Heart right ventricle (tissue), 16 donors: ENCODE results near the gene PPP6C. TPM values are rescaled to one million over a fixed set of nuclear protein-coding genes. Genes with fewer than 3 reads are reported as not detected.
"Not testable (repeated sequence)": the region's sequence is repeated elsewhere in the genome, so short reads cannot be mapped to it uniquely, and the experiment has no call there.

ENCODE experiments used
- ATAC-seq, 8 donors: fragments of 200-7000 bp; cut with Tn5 transposase; one replicate each; pipeline ENCODE4 v1.9.1; 2020; ENCODE audit warnings: mild to moderate bottlenecking in 8 of 8, moderate library complexity in 8 of 8, moderate number of reproducible peaks in 1 of 8
- DNase-seq, 2 donors: peaks; one replicate each; pipeline ENCODE4 v3.0.0-alpha.2; 2020
- H3K27ac ChIP-seq, 10 donors: fragments of 200-600 bp; sonication (generic) in 2 of 10; one replicate each; pipeline versions ENCODE4 v1.5.0 to v1.8.0; 2020 to 2022; ENCODE audit warnings: mild to moderate bottlenecking in 3 of 10
- H3K27me3 ChIP-seq, 7 donors: fragments of 200-600 bp; one replicate each; pipeline ENCODE4 v1.8.0; 2021 to 2022; ENCODE audit warnings: mild to moderate bottlenecking in 2 of 7
- H3K36me3 ChIP-seq, 9 donors: fragments of 200-600 bp; sonication (generic) in 1 of 9; one replicate each; pipeline versions ENCODE4 v1.5.0 to v1.8.0; 2020 to 2022; ENCODE audit warnings: mild to moderate bottlenecking in 2 of 9
- H3K4me1 ChIP-seq, 9 donors: fragments of 200-600 bp; sonication (generic) in 1 of 9; one replicate each; pipeline versions ENCODE4 v1.5.0 to v1.8.0; 2020 to 2022; ENCODE audit warnings: mild to moderate bottlenecking in 4 of 9
- H3K4me3 ChIP-seq, 10 donors: fragments of 200-600 bp; sonication (generic) in 2 of 10; one replicate each; pipeline versions ENCODE4 v1.5.0 to v1.8.0; 2020 to 2022; ENCODE audit warnings: mild to moderate bottlenecking in 7 of 10, moderate library complexity in 2 of 10
- H3K9me3 ChIP-seq, 11 donors: fragments of 200-600 bp in 10 of 11; sonication (generic) in 2 of 11; one replicate each; pipeline versions ENCODE4 v1.5.0 to v1.8.0; 2013 to 2022; ENCODE audit warnings: mild to moderate bottlenecking in 2 of 11, control low read depth in 1 of 11, moderate library complexity in 1 of 11
- CTCF ChIP-seq, 9 donors: fragments of 200-600 bp; sonication (generic) in 2 of 9; IDR thresholded peaks; one replicate each; pipeline versions ENCODE4 v1.5.0 to v1.8.0; 2021 to 2022; ENCODE audit warnings: antibody characterized with exemption in 9 of 9, mild to moderate bottlenecking in 5 of 9, moderate library complexity in 1 of 9
- WGBS, 2 donors: extraction: QIAGEN DNeasy Blood & Tissue Kit; methylation state at CpG; one replicate each; pipeline ENCODE4 v1.1.7; 2013; ENCODE audit warnings: inconsistent platforms in 1 of 2; 5-methylcytosine and 5-hydroxymethylcytosine counted together
- intact Hi-C, 10 donors: fragments of 100-400 bp; cut with DNase I; formaldehyde crosslinking; loops; one replicate each; pipeline versions ENCODE4 v1.11.1 to v1.14.2; 2022
- polyA plus RNA-seq, 2 donors: library from polyadenylated mRNA; stranded (reverse); fragments of 200-250 nt; gene quantifications; one replicate each; pipeline ENCODE4 v1.2.3, GENCODE V29; 2013
- total RNA-seq, 10 donors: library from RNA; stranded (reverse); fragmentation: NEBNext Ultra II Directional in 3 of 10; extraction: Animal tissue kit (Norgen Biotek cat#: 25700) in 3 of 10; gene quantifications; one replicate each; pipeline versions ENCODE4 v1.2.1 to v1.2.4, GENCODE V29; 2021 to 2023
- donor health status: Arrhythmogenic right ventricular cardiomyopathy.
- donor health status: ischemic (EF 13 %, LVEDD 7.1; RV severe dilation, severe dysfunction).
- donor health status: healthy with polysubstance abuse.
- donor health status: DM: no; HTN: yes; CAD: no.
- donor health status: DM: no; HTN: no; CAD: no.
- donor health status: ischemic (EF 25% LVEDD 6.9; RV normal size, moderate dysfunction).
- donor health status: ischemic (EF 25% LVEDD 5.7; RV mildly dilated, moderate dysfunction).
- donor health status: healthy.
- donor health status: DM: yes; HTN: yes; CAD: no.
- donor health status: Ischemic cardiomyopathy.
- donor health status: ischemic (EF 35%, LVEDD 5.7; RV mildly dilated, moderate dysfunction).
- donor health status: nonischemic (EF 11% LVEDD 7.7; RV severe dilation, severe dysfunction).
- donor health status: DM: yes; HTN: yes; CAD: no.
- donor health status: PGD.
- donor health status: ischemic (EF 29% LVEDD 5.4; RV normal size, mild dysfunction).
- donor health status: nonischemic (EF 23%, LVEDD 6.1; RV moderate dilation, normal function).

Gene PPP6C
- total and polyA plus RNA-seq, 12 donors = 10.3 to 41.5 (median 37.4) TPM

GRCh38 chr9:125166762-125167161 lies 22.8 kb downstream of the PPP6C start:
- ATAC-seq (no peak), DNase-seq (no peak)
- TF ChIP-seq CTCF (IDR thresholded peaks at IDR 0.05) = no peak
- H3K9me3 ChIP-seq = no peaks in the 10 kb centered on the region
- H3K4me3 ChIP-seq = no peak overlapping the region
- H3K27me3 ChIP-seq = no peaks in the 10 kb centered on the region
- no peak overlapping the region for H3K27ac ChIP-seq
- peaks cover 0 to 9% (median 3%) of the 10 kb centered on the region in 9 donors for H3K4me1 ChIP-seq
- peaks cover 0 to 63% (median 8%) of the 10 kb centered on the region in 9 donors for H3K36me3 ChIP-seq
- intact Hi-C loops = no loop called here
- WGBS, 2 donors = 76 to 92% methylated on average over 2 of the region's 2 CpGs

GRCh38 chr9:125162891-125163290 lies 26.7 kb downstream of the PPP6C start:
- H3K4me3 ChIP-seq, ATAC-seq, H3K27me3 ChIP-seq, intact Hi-C loops, H3K9me3 ChIP-seq, DNase-seq, H3K27ac ChIP-seq: not testable (repeated sequence)
- peaks cover 0 to 19% (median 14%) of the 10 kb centered on the region in 9 donors for H3K4me1 ChIP-seq
- peaks cover 0 to 42% (median 3%) of the 10 kb centered on the region in 9 donors for H3K36me3 ChIP-seq
- 92 to 98% methylated on average over 6 of the region's 6 CpGs for WGBS, 2 donors

GRCh38 chr9:125161284-125161918 lies 28.2 kb downstream of the PPP6C start:
- Histone ChIP-seq H3K4me3 (no peak overlapping the region), H3K36me3 (peaks cover 0 to 56% (median 3%) of the 10 kb centered on the region in 9 donors), H3K9me3 (no peaks in the 10 kb centered on the region), H3K27me3 (no peaks in the 10 kb centered on the region), H3K4me1 (peaks cover 0 to 19% (median 14%) of the 10 kb centered on the region in 9 donors), H3K27ac (no peak overlapping the region)
- DNase-seq = no peak
- 75 to 76% methylated on average over 3 of the region's 3 CpGs for WGBS, 2 donors
- TF ChIP-seq CTCF (IDR thresholded peaks at IDR 0.05) = no peak
- intact Hi-C loops = no loop called here
- ATAC-seq = peak in 4 of 8 donors; percentile 17 to 55 (median 34)

GRCh38 chr9:125160750-125161149 lies 28.9 kb downstream of the PPP6C start:
- ATAC-seq = no peak
- no peaks in the 10 kb centered on the region for H3K9me3 ChIP-seq
- no peaks in the 10 kb centered on the region for H3K27me3 ChIP-seq
- intact Hi-C loops = no loop called here
- no peak overlapping the region for H3K4me3 ChIP-seq
- H3K36me3 ChIP-seq = peaks cover 0 to 56% (median 4%) of the 10 kb centered on the region in 9 donors
- DNase-seq = no peak
- TF ChIP-seq CTCF (IDR thresholded peaks at IDR 0.05) = no peak
- H3K4me1 ChIP-seq = peaks cover 0 to 19% (median 14%) of the 10 kb centered on the region in 9 donors
- H3K27ac ChIP-seq = no peak overlapping the region

- peaks cover 0 to 83% (median 24%) of the 10 kb centered on the region in 9 donors for H3K36me3 ChIP-seq
These were observed 33.1 kb downstream of the PPP6C start for GRCh38 chr9:125156551-125156950.

More at GRCh38 chr9:125156551-125156950, 33.1 kb downstream of the PPP6C start:
- no peaks in the 10 kb centered on the region for H3K27me3 ChIP-seq
- WGBS, 2 donors = 98% methylated on average over 2 of the region's 2 CpGs
- H3K4me3 ChIP-seq = no peak overlapping the region
- H3K27ac ChIP-seq = no peak overlapping the region
- TF ChIP-seq CTCF (IDR thresholded peaks at IDR 0.05) = no peak
- ATAC-seq = no peak
- no peak for DNase-seq
- no peaks in the 10 kb centered on the region for H3K9me3 ChIP-seq
- peaks cover 0 to 27% (median 15%) of the 10 kb centered on the region in 9 donors for H3K4me1 ChIP-seq
- intact Hi-C loops = no loop called here
